Testis (tissue), 2 donors: ENCODE measurements around the gene SLC22A24.

Source experiments
- POLR2A ChIP-seq: fragments of 450-650 bp; IDR thresholded peaks from one replicate; pipeline ENCODE4 v1.6.1; 2017; ENCODE audit warnings: antibody characterized with exemption, mild to moderate bottlenecking, moderate library complexity
- TF ChIP-seq, protein P1 (sequence below), 3 experiments: fragments of 450-650 bp in 2 of 3; fragments of 200-600 bp in 1 of 3; sonication (generic) in 1 of 3; IDR thresholded peaks; one replicate each; pipeline ENCODE4 v1.5.1; 2016 to 2019; ENCODE audit warnings: antibody characterized with exemption in 3 of 3, mild to moderate bottlenecking in 2 of 3, moderate library complexity in 1 of 3

DNA sequence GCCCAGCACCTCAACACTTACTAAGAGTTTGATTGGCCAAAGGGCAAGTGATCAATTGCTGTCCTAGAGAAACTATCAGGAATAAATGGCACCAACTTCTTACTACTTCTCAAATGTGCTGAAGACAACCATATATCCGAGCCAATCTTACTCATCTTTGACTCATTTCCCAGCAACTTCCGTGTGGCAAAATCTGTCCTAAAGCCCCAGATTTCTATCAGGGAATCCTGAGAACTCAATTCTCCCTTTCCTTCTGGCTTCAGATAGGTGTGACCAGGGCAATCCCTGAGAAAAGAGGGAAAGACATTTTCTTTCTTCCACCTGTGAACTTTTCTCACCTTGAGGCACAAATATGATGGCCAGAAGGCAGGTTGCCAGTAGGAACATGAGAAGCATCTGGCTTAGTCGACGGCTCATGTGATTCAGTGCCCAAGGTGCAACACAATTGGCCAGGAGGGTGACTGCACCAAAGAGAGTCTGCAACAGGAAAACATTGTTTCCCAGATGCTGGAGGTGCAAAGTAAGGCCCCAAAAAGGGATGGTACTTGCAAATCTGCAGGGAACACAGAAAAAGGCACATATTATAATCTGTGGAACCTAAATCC, 21.8 kb upstream of the SLC22A24 start:
- TF ChIP-seq, protein P1, sequence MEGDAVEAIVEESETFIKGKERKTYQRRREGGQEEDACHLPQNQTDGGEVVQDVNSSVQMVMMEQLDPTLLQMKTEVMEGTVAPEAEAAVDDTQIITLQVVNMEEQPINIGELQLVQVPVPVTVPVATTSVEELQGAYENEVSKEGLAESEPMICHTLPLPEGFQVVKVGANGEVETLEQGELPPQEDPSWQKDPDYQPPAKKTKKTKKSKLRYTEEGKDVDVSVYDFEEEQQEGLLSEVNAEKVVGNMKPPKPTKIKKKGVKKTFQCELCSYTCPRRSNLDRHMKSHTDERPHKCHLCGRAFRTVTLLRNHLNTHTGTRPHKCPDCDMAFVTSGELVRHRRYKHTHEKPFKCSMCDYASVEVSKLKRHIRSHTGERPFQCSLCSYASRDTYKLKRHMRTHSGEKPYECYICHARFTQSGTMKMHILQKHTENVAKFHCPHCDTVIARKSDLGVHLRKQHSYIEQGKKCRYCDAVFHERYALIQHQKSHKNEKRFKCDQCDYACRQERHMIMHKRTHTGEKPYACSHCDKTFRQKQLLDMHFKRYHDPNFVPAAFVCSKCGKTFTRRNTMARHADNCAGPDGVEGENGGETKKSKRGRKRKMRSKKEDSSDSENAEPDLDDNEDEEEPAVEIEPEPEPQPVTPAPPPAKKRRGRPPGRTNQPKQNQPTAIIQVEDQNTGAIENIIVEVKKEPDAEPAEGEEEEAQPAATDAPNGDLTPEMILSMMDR (IDR thresholded peaks at IDR 0.05): no peak
- TF ChIP-seq POLR2A: no peak
